Measurements from ENCODE around the gene ITPRIPL1.

ITPRIPL1 gene

DNA sequence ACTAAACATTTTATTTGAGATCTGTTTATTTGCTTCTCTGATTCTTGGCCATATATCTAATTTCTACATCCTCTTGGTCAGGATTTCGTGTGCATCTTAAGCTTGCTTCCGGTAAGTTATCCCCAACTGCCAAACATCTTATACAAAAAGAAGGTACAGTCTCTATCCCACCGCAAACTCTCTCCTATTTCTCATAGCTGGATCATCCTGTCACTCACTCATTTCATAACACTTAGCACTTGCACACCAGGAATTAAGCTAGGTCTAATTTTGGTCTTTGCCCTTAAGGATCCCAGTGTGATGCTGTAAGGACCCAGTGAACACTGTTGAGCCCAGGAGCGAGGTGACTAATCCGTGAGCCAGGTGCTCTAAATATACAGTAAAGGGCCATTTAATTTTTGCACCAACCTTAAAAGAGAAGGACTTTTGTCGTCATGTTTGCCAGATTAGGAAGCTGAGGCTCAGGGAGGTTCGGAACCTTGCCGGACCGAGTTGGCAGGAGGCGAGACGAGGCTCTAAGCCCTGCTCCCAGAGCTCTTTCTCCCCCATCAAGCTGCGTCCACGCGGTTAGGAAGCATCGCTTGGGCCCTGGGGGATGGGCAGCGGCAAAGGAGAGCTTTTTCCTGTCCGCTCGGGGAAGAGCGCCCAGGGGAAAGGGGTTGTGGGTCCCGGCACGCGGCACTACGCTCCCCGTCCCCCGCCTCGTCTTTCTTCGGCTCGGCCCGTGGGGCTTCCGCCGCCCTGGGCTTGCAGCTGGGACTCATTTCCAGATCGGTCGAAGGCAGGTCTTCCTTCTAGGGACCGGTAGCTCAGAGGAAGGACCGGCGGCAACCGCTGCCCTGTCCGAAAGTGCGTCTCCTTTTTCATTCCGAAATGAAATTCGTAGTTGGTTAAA lies 4.1 kb upstream of the ITPRIPL1 start:
- no peak for DNase-seq (ENCODE audit: low read depth in 2 of 2)

GRCh38 chr2:96323849-96324248 lies 1.3 kb upstream of the ITPRIPL1 start:
- DNase-seq (ENCODE audit: low read depth in 2 of 2) = no peak

DNA sequence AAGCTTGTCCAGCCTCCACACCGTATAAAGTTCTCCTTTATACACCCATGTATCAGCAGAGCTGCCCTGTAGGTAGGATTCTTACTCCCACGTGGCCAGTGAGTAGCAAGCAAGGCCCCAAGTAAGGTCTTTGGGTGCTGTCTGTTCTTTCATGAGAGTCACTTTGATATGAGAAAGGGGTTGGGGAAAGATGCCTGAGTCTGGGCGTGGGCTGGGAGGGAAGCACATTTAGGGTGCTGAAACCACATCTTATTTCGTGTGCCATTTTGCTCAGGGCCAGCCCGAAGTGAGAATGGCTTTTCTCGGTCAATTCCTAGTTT lies 436 bp upstream of the ITPRIPL1 start:
- no peak for DNase-seq (ENCODE audit: low read depth in 2 of 2)

- no peak for DNase-seq (ENCODE audit: low read depth in 2 of 2)
These were observed 753 bp downstream of the ITPRIPL1 start for GRCh38 chr2:96325884-96326255.

GRCh38 chr2:96326564-96326963 lies 1.4 kb downstream of the ITPRIPL1 start:
- DNase-seq (ENCODE audit: low read depth in 2 of 2) = no peak

DNA sequence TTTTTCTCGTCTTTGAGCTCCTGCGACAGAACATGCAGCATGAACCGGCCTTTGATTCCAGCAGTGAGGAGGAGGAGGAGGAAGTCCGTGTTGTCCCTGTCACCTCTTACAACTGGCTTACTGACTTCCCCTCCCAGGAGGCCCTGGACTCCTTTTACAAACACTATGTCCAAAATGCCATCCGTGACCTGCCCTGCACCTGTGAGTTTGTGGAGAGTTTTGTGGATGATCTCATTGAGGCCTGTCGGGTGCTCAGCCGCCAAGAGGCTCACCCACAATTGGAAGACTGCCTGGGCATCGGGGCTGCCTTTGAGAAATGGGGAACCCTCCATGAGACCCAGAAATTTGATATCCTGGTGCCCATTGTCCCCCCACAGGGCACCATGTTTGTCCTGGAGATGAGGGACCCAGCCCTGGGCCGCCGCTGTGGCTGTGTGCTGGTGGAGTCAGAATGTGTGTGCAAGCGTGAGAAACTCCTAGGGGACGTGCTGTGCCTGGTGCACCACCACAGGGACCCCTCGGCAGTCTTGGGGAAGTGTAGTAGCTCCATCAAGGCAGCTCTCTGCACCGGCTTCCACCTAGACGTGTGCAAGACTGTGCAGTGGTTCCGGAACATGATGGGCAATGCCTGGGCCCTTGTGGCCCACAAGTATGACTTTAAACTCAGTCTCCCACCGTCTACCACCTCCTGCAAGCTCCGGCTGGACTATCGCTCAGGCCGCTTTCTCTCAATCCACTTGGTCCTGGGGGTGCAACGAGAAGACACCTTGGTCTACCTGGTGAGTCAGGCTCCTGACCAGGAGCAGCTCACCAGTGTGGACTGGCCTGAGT lies 2.1 kb downstream of the ITPRIPL1 start:
- DNase-seq (ENCODE audit: low read depth in 2 of 2) = no peak

- no peak for DNase-seq (ENCODE audit: low read depth in 2 of 2)
These were observed 4.3 kb downstream of the ITPRIPL1 start for GRCh38 chr2:96329456-96329855.

DNA sequence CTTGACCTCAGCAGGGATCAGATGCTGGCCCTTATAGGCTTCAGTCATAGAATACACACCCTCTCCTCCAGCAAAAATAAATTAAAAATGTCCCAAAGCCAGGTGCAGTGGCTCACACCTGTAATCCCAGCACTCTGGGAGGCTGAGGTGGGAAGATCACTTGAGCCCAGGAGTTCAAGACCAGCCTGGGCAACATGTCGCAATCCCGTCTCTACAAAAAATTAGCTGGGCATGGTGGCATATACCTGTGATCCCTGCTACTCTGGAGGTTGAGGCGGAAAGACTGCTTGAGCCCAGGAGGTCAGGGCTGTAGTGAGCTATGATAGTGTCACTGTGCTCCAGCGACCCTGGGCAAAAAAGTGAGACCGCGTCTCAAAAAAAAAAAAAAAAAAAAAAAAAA lies 4.8 kb downstream of the ITPRIPL1 start:
- DNase-seq (ENCODE audit: low read depth in 2 of 2) = no peak

GRCh38 chr2:96330407-96330806 lies 5.3 kb downstream of the ITPRIPL1 start:
- DNase-seq (ENCODE audit: low read depth in 2 of 2) = no peak

DNA sequence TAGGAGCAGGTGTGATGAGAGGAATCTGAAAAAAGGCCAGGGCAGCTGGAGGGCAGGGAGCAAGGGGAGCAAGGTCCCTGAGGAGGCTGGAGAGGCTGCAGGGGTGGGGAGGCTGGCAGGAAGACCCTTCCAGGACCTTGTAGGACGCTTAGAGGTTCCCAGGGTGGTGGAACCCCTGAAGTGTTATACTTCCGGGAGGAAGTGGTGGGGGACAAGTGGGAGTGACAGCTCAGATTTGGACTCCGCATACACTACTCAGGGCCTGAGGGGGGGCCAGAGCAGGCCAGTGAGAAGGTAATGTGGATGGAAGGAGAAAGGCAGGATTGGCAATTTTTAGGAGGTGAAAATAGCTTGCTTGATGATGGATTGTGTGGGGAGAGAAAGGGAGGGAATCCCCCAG lies 8.6 kb downstream of the ITPRIPL1 start:
- no peak for DNase-seq (ENCODE audit: low read depth in 2 of 2)

- DNase-seq (ENCODE audit: low read depth in 2 of 2) = no peak
These were observed 11.1 kb downstream of the ITPRIPL1 start for GRCh38 chr2:96336104-96336775.

DNA sequence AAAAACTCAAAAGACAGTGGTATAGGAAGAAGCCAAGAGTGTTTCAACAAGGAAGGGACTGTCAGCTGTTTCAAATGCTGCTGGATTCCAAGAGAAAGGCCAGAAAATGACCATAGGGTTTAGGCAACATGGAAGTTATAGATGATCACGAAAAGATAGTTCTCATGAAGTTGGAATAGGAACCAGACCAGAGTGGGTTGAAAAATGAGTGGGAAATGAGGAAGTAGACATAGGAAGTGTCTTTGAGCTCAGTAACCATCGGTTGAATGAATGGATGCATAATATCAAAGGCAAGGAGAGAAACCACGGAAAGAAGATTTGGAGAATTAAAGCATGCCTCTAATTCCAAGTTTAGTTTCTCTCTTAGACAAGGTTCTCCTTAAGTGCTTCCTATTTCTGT lies 11.8 kb downstream of the ITPRIPL1 start:
- no peak for DNase-seq (ENCODE audit: low read depth in 2 of 2)

- DNase-seq (ENCODE audit: low read depth in 2 of 2) = no peak
These were observed 15.6 kb downstream of the ITPRIPL1 start for GRCh38 chr2:96340493-96341414.

DNA sequence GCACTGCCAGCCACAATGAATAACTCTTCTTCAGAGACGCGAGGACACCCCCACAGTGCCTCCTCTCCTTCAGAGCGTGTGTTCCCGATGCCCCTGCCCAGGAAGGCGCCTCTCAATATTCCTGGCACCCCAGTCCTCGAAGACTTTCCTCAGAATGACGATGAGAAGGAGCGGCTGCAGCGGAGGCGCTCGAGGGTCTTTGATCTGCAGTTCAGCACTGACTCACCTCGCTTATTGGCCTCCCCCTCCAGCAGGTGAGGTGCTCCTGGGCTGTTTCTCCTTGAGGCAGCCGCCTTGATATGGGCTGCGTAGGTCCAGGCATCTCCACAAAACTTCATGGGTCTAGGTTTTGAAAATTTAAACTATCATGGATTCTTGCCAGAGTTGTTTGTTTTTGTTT lies 16.5 kb downstream of the ITPRIPL1 start:
- no peak for DNase-seq (ENCODE audit: low read depth in 2 of 2)

- no peak for DNase-seq (ENCODE audit: low read depth in 2 of 2)
These were observed 17.0 kb downstream of the ITPRIPL1 start for GRCh38 chr2:96342085-96342484.

GRCh38 chr2:96344011-96344410 lies 18.9 kb downstream of the ITPRIPL1 start:
- no peak for DNase-seq (ENCODE audit: low read depth in 2 of 2)

- no peak for DNase-seq (ENCODE audit: low read depth in 2 of 2)
These were observed 20.3 kb downstream of the ITPRIPL1 start for GRCh38 chr2:96345438-96345837.

DNA sequence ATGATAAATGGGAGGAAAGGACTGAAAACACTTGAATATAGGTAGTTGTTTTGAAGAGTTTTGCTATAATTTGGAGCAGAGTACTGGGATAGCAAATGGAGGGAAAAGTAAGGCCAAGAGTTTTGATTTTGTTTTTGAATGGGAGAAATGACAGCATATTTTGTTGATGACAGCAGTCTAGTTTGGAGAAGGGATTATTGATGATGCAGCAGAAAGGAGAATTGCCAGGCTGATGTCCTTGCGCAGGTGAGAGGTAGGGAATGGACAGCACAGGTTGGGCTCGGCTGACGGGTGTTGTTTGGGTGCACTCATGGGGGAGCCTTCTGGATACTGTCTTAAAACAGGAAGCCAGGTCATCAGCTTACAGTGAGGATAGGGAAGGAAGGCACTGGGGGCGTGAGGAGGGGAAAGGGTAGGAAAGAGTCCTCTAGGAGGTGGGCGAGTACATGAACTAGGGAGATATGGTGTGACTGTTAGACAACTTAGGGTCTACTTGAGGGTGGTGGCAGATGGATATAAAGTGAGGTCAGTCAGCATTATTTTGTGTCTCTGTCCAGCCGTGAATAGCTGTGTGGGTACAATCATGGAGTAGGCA lies 20.8 kb downstream of the ITPRIPL1 start:
- DNase-seq (ENCODE audit: low read depth in 2 of 2) = no peak

DNA sequence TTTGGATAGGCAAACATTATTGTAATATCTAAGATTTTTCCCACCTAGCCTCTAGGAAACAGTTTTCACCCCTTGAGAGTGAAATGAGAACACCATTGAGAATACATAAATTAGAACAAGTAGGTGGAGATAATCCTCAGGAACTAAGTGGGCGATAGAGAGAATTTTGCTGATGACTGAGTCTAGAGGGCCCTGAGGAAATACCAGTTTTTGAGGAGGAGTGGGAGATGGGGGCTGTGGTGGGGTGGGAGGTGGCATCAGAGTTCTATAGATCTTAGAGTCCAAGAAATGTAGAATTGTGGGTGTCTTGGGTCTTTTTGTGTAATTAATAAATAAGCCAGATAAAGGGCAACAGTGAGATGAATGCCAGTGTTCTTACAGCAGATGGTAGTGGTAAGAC lies 22.3 kb downstream of the ITPRIPL1 start:
- DNase-seq (ENCODE audit: low read depth in 2 of 2) = no peak

DNA sequence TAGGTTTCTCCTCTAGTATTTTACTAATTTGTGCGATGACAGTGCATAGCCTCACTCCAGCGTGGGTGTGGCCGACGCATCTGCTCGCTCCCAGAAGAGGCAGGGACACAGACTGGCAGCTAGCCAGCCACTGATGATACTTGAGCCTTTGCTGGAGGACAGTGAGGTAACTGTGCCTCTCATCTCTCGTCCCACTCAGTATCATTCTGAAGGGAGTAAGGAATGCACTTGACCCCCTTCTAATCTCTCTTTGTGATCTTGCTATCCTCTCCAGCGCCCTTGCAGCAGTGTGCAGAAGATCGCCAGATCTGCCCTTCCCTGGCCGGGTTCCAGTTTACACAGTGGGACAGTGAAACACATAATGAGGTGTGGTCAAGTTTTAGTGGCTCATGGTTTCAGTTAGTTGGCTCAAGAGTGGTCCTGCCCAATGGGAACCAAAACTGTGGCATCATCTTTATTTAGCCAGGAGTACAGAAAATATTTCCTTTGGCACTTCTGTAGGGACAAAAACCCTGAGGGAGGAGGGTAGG lies 28.0 kb downstream of the ITPRIPL1 start:
- no peak for DNase-seq (ENCODE audit: low read depth in 2 of 2)

DNA sequence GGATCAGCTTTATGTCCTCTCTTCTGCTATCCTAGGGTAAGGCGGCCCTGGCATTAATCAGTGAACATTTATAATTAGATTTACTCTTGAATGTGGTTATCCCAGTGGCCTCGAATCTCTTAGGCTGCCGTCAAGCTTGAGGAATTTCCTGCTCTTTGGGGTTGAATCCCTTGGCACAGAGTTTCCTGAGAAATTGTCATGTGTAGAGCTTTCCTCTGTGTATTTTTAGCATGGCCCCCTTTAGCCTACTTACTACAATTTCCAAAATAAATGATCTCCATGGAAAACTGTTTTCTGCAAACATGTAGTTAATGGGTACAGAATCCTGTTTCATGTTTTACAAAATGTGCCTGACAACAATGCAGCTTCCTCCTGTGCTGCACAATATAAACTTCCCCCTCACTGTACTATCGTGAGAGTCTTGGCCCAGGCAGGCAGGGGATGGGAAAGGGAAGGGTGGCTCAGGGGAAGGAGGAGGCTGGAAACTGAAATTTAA lies 28.5 kb downstream of the ITPRIPL1 start:
- no peak for DNase-seq (ENCODE audit: low read depth in 2 of 2)
